Left lung (tissue), 10 donors: ENCODE data around the gene CCDC134. TPM values are rescaled to one million over a fixed set of nuclear protein-coding genes. Genes with fewer than 3 reads are reported as not detected.

Source experiments
- ATAC-seq: fragments of 200-7000 bp; cut with Tn5 transposase; one replicate; pipeline ENCODE4 v1.9.1; 2020; ENCODE audit warnings: moderate library complexity
- DNase-seq, 4 donors: peaks; one replicate each; pipeline ENCODE4 v3.0.0-alpha.2; 2013 to 2020
- H3K27ac ChIP-seq, 2 donors: fragments of 200-600 bp; sonication (generic) in 1 of 2; one replicate each; pipeline versions ENCODE4 v1.5.0 to v1.8.0; 2020 to 2021
- H3K27me3 ChIP-seq, 2 donors: fragments of 200-600 bp; sonication (generic) in 1 of 2; one replicate each; pipeline versions ENCODE4 v1.5.0 to v1.8.0; 2020 to 2021
- H3K36me3 ChIP-seq, 2 donors: fragments of 200-600 bp; sonication (generic) in 1 of 2; one replicate each; pipeline versions ENCODE4 v1.5.0 to v1.8.0; 2020 to 2021
- H3K4me1 ChIP-seq, 2 donors: fragments of 200-600 bp; one replicate each; pipeline ENCODE4 v1.8.0; 2021
- H3K4me3 ChIP-seq, 2 donors: fragments of 200-600 bp; sonication (generic) in 1 of 2; one replicate each; pipeline versions ENCODE4 v1.5.0 to v1.8.0; 2020 to 2021; ENCODE audit warnings: mild to moderate bottlenecking in 1 of 2
- H3K9me3 ChIP-seq, 2 donors: fragments of 200-600 bp; sonication (generic) in 1 of 2; one replicate each; pipeline versions ENCODE4 v1.5.0 to v1.8.0; 2020 to 2021
- CTCF ChIP-seq, 2 donors: fragments of 200-600 bp; sonication (generic) in 1 of 2; IDR thresholded peaks; one replicate each; pipeline versions ENCODE4 v1.5.0 to v1.8.0; 2021; ENCODE audit warnings: antibody characterized with exemption in 2 of 2
- intact Hi-C, 2 donors: fragments of 100-400 bp; cut with DNase I; formaldehyde crosslinking; loops; one replicate each; pipeline versions ENCODE4 v1.11.2 to v1.14.2; 2022
- polyA plus RNA-seq, 6 donors: library from polyadenylated mRNA; unstranded; fragments of 120-200 nt; gene quantifications; one replicate each; pipeline ENCODE4 v1.2.1, GENCODE V29; 2013; ENCODE audit not compliant: insufficient read length in 6 of 6
- total RNA-seq, 2 donors: library from RNA; stranded (reverse); fragmentation: NEBNext Ultra II Directional; extraction: Animal tissue kit (Norgen Biotek cat#: 25700); gene quantifications; one replicate each; pipeline ENCODE4 v1.2.1, GENCODE V29; 2021
- donor health status: DM: no; HTN: yes; CAD: no.
- donor health status: DM: no; HTN: no; CAD: no.

CCDC134 gene
- total and polyA plus RNA-seq, 8 donors: 7.9 to 14.1 (median 9.8) TPM

DNA sequence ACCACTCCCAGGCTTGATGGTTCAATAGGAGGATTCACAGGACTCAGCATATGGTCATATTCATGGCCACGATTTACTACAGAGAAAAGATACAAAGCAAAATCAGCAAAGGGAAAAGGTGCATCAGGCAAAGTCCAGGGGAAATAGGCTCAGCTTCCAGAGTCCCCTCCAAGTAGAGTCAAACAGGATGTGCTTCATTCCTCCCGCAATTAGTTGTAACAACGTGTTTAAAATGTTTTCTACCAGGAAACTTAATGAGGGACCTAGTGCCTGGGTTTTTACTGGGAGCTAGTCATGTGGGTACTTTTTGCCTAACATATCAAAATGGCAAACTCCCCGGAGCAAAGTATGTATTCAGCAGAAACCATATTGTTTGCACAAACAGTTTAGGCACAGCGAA is 17.5 kb downstream of the CCDC134 start:
- no peak for TF ChIP-seq CTCF (IDR thresholded peaks at IDR 0.05)
- no peaks in the 10 kb centered on the region for H3K27me3 ChIP-seq
- no peaks in the 10 kb centered on the region for H3K9me3 ChIP-seq
- no peak overlapping the region for H3K27ac ChIP-seq
- ATAC-seq (no peak), DNase-seq (no peak)
- intact Hi-C loops: no loop called here
- H3K36me3 ChIP-seq: peaks cover 0 to 37% of the 10 kb centered on the region in 2 donors
- no peaks in the 10 kb centered on the region for H3K4me1 ChIP-seq
- H3K4me3 ChIP-seq: no peak overlapping the region

GRCh38 chr22:41818596-41818995 is 18.1 kb downstream of the CCDC134 start:
- H3K4me1 ChIP-seq: no peaks in the 10 kb centered on the region
- H3K36me3 ChIP-seq: peaks cover 0 to 31% of the 10 kb centered on the region in 2 donors
- H3K4me3 ChIP-seq: no peak overlapping the region
- no peaks in the 10 kb centered on the region for H3K27me3 ChIP-seq
- H3K9me3 ChIP-seq: no peaks in the 10 kb centered on the region
- TF ChIP-seq CTCF (IDR thresholded peaks at IDR 0.05): no peak
- H3K27ac ChIP-seq: no peak overlapping the region
- intact Hi-C loops: no loop called here
- no peak for ATAC-seq
- DNase-seq: no peak

DNA sequence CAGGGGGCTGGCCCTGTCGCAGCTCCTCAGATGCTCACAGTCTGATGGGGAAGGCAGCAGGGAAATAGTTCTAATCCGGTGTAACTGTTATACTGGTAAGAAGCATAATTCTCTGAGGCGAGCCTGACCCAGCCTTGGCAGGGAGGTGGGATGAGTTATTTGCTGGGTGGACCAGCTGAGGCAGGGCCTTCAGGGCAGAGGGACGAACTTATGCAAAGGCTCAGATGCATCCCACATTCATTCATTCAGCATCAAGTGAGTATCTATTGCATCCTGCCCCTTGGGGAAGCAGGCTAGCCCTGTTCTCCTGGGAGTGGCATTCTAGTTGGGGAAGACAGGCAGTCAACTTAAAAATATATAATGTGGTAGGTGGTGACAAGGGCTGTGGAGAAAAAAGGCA is 18.8 kb downstream of the CCDC134 start:
- Histone ChIP-seq H3K4me1 (no peaks in the 10 kb centered on the region), H3K9me3 (no peaks in the 10 kb centered on the region), H3K36me3 (peaks cover 0 to 25% of the 10 kb centered on the region in 2 donors), H3K27ac (no peak overlapping the region), H3K4me3 (no peak overlapping the region), H3K27me3 (no peaks in the 10 kb centered on the region)
- DNase-seq (no peak), ATAC-seq (no peak)
- intact Hi-C loops: no loop called here
- TF ChIP-seq CTCF (IDR thresholded peaks at IDR 0.05): no peak

DNA sequence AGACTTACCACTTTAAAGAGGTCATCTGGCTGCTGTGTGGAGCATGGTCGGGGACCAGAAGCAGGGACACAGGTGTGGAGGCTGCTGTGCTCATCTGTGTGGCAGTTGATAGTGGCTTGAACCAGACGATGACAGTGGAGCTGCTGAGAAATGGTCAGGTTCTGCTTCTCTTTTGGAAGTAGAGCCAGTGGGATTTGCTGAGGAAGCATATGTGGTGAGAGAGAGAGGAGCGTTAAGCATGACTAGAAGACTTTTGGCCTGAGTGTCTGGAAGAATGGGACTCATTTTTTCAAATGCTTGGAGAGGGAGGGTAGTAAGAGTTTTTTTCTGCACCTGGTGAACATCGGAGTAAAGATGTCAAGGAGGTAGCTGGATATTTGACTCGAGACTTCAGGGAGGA is 20.0 kb downstream of the CCDC134 start:
- H3K27me3 ChIP-seq: no peaks in the 10 kb centered on the region
- H3K27ac ChIP-seq: no peak overlapping the region
- DNase-seq (no peak), ATAC-seq (no peak)
- TF ChIP-seq CTCF (IDR thresholded peaks at IDR 0.05): no peak
- peaks cover 3% of the 10 kb centered on the region in 2 donors for H3K4me1 ChIP-seq
- H3K4me3 ChIP-seq: no peak overlapping the region
- H3K36me3 ChIP-seq: peaks cover 0 to 22% of the 10 kb centered on the region in 2 donors
- H3K9me3 ChIP-seq: no peaks in the 10 kb centered on the region
- intact Hi-C loops: loop anchor here in 1 of 2 donors (10.0 kb wide), 1 partner anchor 124 kb away; the partner anchor contains the start of gene CENPM

DNA sequence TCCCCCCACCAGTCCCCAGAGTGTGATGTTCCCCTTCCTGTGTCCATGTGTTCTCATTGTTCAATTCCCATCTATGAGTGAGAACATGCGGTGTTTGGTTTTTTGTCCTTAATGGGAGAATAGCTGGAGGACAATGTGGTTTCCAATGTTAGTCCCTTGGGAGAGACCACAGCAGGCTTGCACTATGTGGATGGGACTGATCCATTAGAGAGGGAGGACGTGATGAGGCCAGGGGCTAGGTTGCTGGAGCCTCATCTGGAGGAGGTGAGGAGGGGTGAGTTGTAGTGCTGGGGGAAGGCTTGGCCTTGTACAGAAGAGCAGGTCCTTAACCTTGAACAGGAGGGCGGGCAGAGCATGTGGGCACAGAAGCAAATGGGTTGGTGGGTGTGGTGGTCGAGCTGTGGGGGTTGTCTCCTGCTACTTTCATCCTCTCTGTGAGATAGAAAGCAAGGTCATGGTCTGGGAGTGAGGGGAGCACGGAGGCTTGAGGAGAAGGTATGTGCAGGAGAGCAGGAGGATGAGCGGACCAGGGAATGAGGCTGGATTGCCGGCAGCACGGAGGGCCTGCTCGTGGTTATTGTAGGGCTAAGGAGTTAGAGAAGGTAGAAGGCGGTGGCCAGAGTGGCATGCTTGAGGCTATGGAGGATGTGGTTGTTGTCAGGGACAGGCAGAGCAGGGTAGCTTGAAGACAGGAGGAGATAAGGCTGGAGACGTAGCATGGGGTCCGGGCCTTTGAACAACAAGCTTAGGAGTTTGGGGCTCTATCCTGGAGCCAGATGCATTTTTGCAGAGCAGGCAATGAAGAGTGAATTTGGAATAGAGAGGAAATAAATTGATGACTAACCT is 21.2 kb downstream of the CCDC134 start:
- Histone ChIP-seq H3K27me3 (no peaks in the 10 kb centered on the region), H3K36me3 (peaks cover 0 to 26% of the 10 kb centered on the region in 2 donors), H3K27ac (no peak overlapping the region), H3K4me1 (peaks cover 9 to 13% of the 10 kb centered on the region in 2 donors), H3K4me3 (no peak overlapping the region), H3K9me3 (no peaks in the 10 kb centered on the region)
- DNase-seq: no peak
- intact Hi-C loops: loop anchor here in 1 of 2 donors (10.0 kb wide), 1 partner anchor 123 kb away; the partner anchor contains the start of gene CENPM
- ATAC-seq: no peak
- TF ChIP-seq CTCF (IDR thresholded peaks at IDR 0.05): no peak
